ENCODE data around the gene MGLL.

Gene MGLL

DNA sequence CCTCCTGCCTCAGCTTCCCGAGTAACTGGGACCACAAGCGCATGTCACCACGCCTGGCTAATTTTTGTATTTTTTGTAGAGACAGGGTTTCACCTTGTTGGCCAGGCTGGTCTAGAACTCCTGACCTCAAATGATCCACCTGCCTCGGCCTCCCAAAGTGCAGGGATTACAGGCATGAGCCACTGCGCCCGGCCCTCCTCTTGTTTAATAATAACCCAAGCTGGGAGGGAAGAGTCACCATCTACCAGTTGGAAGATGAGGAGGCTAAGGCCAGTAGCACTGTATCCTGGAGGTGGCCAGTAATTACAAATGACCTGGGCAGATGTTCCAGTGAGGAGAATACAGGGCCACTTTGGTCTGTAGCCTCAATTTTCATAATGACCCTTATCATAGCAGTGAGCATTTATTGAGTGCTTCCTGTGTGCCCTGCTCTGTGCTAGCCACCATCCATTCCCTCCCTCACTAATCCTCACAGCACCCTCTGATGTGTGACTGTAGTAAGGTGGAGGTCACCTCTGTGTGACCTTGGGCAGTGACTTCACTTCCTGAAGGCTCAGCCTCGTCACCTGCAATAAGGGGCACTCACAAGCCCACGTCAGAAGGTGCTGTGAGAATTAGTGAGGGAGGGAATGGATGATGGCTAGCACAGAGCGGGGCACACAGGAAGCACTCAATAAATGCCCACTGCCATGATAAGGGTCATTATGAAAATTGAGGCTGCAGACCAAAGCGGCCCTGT, 85.3 kb downstream of the MGLL start:
- DNase-seq = no peak

DNA sequence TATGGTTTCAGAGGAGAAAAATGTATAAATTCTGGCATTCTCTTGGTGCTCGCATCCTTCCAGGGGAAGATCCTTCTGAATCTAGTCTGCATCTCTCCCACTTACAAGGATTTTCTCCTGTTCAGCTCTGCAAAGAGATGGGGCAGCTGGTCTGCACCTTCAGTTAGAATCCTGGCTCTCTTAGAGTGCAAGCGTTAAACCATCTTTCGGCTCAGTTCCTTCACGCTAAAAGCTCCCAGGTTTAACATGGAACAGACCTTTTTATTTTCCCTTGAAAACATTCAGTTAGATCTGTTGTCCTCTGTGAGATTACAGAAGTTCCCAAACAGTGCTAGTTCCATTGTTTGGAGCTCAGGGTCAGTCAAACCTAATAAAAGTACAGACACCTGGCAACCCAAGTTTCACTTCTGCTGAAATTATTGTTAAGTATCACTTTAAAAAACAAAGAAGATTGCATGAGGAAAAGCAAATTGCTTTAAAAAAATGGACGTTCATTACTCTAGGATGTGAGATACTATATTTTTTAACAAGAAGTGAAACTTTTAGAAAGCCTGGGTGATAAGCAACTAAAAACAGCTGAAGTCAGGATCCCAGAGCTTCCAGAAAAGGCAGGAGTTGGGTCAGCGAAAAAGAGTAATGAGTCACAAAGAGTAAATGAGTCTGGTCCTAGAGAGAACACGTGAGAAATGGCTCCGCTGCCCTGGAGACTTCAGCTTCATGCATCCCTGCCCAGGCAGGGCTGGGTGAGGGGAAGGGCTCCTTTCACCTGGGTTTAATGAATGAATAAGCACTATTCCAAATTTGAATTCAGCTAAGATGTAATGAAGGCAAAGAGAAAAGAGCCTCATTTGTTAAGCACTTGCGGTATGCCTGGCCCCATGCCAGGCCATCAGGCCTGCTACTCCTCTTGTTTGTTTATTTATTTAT, 86.3 kb downstream of the MGLL start:
- DNase-seq = no peak

- DNase-seq = no peak
Observed at GRCh38 chr3:127734754-127735473, 87.4 kb downstream of the MGLL start.

DNA sequence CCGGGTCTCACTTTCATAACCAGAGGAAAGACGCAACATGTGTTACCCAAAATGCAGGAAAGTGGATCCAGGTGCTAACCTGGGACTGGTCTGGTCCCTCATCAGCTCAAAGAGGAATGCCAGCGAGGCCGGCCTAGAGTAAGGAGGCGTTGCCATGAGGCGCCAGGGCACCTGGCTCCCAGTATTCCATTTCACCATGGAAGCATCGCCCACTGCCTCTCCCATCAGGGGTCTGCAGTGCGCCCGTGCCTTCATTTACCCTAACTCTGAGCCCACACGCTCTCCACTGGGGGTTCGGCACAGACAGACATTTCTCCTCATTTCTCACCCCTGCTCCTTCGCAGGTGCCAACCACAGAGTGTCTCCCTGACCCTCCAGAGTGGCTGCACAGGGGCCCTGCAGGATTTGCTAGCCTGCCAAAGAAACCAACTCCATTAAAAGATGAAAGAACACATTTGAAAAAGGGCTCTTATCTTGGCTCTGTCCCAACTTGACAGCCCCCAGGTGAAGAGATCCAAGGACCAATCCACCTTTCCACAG, 88.1 kb downstream of the MGLL start:
- no peak for DNase-seq

DNA sequence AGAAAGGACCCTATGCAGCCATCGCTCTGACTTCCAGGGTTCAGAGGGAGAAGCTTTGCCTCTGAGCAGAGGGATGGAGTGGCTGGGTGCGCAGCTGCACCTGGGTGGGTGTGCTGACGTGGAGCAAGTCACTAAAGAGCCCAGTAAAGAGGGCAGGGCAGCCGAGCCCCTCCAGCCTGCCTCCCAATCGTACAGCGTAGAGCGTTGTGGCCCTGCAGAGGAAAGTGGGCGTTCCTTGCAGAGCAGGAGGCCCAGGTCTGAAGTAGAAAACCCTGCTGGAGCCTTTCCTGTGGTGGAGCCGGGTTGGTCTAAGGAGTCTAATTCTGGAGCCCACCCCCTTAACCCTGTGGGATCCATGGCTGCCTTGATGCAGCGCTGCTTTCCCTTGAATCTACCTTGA, 88.5 kb downstream of the MGLL start:
- DNase-seq = no peak

DNA sequence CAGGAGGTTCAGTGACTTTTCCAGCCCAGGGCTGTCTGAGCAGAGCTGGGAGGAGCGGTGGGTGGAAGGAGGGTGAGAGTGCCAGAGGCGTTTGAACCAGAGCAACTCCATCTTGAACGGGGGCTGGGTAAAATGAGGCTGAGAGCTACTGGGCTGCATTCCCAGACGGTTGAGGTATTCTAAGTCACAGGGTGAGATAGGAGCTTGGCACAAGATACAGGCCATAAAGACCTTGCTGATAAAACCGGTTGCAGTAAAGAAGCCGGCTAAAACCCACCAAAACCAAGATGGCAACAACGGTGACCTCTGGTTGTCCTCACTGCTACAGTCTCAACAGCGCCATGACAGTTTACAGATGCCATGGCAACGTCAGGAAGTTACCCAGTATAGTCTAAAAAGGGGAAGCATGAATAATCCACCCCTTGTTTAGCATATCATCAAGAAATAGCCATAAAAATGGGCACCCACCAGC, 89.4 kb downstream of the MGLL start:
- DNase-seq = no peak

DNA sequence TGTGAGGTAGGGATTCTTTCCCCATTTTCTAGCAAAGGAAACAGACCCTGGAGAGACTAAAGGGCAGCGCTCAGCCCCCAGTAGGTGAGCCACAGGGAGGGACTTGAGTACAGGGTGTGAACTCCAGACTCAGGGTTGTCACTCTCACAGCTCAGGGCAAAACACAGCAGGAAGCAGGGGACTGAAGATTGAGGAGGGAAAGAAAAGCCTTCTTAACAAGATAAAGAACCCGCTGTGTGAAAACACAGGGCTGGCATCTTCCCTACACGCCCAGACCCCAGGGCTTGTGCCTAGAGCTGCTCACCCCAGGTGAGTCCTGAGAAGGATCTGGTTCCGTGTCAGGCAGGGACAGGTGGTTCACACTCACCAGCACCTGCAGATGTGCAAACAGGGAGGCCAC, 90.0 kb downstream of the MGLL start:
- no peak for DNase-seq

- DNase-seq = no peak
Observed at GRCh38 chr3:127731546-127732289, 90.6 kb downstream of the MGLL start.

DNA sequence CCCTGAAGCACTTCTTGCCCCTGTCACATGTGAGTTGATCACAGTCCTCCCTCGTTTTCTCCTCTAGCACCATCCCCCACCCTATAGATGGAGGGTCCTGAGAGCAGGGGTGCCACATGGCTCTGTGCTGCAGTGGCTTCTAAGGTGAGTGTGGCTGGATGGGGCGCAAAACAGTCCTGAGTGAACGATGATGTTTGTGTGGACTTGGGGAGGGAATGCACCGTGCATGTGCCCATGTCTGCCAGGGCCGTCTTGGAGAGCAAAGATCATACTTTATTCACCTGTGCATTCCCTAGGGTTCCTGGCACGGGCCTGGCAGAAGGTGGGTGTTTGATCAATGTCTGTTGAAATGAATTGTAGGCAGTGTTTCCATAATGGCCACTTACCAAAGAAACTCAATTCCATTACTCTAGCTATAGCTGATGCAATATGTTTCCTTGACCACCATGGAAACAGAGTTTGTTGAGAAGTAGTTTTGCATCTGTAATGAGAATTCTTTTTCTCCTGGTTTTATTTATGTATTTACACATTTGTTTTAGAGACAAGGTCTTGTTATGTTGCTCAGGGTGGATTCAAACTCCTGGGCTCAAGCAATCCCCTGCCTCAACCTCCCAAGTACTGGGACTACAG, 91.5 kb downstream of the MGLL start:
- DNase-seq = no peak

DNA sequence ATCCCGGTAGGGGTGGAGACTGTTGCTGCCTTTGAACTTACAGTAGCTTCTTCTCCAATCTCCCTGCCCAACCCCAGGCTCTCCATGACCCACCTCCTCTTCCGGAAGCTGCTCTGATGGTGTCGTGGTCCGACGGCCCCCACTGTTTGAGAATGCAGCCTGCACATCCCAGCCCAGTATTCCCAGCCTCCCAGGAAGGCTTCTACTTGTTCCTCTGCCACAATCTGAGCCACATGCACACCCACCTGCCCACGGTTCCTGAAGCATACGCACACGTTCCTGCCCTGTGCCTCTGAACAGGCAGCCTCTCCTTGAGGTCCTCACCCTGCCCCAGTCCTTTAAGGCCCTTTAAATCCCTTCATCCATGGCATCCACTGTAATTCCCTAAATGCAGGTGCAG, 92.1 kb downstream of the MGLL start:
- no peak for DNase-seq

DNA sequence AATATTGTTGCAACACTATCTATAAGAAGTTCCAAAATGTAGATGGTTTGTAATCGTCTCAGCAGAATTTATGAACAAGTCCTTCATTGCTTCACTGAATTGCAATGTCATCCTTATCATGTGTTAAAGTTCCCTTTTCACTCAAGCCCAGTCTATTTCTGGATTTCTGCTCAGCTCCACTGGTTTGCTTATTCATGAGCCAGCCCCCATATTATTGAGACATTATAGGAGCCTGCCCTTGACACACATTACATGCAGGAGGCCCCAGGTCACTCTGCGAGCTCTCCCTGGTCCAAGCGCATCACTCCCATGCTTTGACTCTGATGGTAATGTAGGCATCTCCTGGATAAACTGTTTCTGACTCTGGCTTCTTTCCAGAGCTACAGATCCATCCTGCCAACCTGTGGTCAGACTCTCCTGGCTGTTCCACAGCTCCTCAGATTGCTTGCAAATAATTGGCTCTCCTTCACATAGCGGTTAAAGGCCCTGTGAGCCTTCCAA, 92.7 kb downstream of the MGLL start:
- DNase-seq = no peak

- DNase-seq = no peak
Observed at GRCh38 chr3:127728417-127729015, 93.8 kb downstream of the MGLL start.

DNA sequence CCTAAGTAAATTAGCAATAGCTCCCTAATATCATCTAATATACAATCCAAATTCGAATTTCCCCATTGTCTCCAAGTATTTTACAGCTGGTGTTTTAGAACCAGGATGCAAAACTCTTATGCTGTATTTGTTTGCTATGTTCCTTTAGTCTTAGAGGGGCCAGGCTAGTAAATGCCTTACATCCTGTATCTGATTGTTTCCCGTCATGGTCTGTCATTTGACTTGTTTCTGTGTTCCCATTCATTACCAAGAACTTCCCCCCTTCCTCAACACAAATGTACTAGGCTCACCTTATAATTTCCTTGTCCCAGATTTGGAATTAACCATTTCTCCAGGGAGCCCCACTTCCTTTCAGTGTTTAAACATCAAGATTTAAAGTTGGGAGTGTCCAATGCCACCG, 95.4 kb downstream of the MGLL start:
- DNase-seq = no peak

DNA sequence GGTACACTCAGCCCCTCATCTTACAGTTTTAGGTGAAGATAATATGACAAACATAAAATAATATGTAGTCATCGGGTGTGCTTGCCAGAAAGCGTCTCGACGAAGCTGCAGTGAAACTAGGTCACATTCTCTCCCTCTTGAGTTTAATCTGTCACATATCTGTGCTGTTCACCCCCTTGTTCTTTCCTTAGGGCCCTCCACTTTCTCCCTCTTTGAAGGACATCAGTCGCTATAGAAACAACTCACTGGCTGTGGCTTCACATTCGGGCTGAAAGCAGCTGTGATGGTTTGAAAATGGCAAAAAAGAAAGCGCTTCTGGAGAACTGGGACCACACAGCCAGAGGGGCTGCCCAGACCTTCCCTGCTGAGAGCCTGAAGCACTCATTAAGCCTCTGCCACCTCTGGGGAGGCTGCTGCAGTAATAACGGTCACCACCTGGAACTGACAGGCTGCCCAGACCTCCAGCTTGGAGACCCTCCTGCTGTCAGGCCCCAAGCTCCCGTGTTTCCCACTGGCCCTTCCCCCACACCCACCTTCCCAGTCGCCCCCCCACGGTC, 99.2 kb downstream of the MGLL start:
- DNase-seq = no peak

DNA sequence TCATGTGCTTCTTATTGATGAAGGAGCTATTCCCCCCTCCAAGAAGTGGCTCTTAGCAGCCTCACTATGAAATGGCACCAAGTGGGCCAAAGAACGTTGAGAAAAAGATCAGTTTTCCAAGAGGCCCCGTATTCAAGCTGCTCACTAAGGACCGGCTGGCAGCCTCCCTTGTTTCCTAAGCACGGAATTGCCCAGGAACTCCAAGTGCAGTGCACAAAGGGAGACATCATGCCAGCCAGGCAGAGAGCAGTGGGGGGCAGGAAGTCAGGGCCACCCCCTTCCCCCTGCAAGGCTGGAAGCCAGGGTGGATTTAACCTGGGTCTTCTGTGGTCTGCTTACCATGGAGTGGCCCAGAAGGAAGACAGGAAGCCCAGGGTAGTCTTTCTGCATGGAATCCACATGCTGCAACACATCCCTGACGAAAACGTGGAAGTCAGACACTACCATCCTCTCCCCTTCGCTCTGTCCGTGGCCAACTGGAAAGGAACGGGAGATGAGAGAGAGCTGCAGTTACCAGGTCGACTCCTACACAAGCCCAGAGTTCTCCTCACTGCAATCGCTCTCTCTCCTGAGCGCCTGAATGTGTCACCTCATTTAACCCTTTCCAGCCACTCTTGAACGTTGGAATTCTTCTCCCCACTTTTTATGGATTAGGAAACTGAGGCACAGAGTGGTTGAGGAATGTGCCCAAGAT, 100.1 kb downstream of the MGLL start:
- DNase-seq = no peak

DNA sequence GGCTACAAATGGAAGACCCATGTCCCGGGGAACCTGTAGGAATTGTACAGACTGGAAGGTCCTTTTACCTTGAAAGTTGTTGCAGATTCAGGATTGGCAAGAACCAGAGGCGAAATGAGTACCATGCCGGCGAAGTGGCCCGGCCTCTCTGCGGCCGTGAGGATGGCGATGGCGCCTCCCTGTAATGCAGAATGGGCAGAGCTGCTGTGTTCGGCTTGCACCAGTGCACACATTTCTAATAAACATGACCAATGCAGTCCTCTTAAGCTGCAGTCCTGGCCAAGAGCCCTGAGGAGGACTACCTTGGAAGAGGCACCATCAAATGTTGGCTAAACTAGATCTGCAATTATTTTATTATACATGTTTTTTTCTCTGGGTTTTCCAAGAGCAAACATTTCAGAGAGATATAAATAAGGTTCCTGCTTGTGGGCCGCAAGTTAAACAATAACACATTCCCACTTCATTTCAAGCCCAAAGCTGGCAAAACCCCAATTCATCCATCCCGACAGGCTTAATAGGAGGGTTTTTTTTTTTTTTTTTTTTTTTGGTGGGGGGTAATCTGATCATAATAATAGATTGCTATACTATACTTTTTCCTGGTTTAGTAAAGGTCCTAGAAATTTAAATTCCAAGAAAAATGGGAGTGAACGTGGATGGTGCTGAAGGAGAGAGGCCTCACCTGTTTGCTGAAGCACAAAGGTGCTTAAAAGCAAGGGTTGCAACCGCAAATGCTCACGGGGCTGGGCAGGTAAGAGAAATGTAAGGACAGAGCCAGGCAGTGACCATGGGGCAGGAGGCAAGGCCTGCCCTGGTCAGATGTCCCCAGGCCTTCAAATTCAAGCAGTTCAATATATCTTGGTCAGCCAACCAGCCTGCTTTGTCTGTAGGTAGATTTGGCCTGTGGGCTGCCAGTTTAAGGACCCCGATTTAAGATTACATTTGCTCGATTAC, 101.1 kb downstream of the MGLL start:
- DNase-seq = no peak

- DNase-seq = no peak
Observed at GRCh38 chr3:127720161-127720823, 102.0 kb downstream of the MGLL start.

DNA sequence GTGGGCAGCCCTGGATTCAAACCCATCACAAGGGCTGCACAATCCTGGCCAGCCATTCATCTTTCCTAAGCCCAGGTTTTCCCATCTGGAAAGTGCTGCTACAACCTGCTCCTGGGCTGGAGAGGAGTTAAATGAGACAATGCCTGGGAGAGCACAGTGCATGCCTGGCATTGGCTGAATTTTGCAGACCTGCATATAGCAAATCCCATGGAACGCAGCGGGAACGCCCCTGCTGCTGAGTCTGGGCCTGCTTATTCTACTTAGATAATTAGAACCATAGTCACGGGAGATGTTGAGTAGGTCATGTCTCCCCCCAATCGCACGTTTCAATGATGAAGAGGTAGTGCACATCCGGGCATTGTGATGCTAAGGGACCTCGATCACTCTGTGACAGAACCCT, 102.9 kb downstream of the MGLL start:
- DNase-seq = no peak

DNA sequence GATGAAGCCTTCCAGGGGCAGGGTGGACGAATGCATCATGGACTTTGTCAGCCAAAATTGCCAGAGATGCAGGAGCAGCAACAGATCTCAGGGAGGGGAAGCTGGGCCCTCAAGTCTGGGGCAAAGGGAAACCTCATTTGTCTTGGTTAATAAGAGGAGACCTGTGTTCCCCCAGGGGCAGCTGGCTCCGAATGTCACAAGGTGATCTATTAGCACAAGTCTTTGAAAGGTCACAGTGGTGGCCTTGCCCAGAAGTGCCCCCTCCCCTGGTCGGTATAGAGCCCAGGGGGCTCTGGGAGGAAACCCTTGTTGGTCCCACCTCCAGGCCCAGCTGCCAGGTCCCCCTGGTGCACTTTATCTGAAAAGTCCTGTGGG, 103.4 kb downstream of the MGLL start:
- no peak for DNase-seq
